ENCODE data around the gene ZNF8. TPM values are rescaled to one million over a fixed set of nuclear protein-coding genes. Genes with fewer than 3 reads are reported as not detected.

The ZNF8 gene
- total and polyA plus RNA-seq, 10 of the 15 experiments (the other 5 are each of a cell fraction or from before 2014, with no cell fraction given) = 0.46 to 5.4 (median 2.6) TPM

DNA sequence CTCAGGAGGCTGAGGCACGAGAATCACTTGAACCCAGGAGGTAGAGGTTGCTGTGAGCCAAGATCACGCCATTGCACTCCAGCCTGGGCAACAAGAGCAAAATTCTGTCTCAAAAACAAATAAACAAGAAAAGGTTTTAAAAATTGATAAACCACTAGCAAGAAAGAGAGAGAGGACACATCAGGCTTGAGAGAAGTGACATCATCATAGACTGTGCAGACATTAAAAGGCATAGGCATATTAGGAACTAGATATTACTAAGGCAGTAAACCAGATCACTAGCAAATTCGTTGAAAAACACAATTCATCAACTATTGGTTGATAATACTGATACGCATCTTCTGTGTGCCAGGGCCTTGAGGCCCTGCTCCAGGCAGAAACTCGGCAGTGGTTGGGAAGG, 66.8 kb downstream of the ZNF8 start (continued):
- TF ChIP-seq, protein P1, sequence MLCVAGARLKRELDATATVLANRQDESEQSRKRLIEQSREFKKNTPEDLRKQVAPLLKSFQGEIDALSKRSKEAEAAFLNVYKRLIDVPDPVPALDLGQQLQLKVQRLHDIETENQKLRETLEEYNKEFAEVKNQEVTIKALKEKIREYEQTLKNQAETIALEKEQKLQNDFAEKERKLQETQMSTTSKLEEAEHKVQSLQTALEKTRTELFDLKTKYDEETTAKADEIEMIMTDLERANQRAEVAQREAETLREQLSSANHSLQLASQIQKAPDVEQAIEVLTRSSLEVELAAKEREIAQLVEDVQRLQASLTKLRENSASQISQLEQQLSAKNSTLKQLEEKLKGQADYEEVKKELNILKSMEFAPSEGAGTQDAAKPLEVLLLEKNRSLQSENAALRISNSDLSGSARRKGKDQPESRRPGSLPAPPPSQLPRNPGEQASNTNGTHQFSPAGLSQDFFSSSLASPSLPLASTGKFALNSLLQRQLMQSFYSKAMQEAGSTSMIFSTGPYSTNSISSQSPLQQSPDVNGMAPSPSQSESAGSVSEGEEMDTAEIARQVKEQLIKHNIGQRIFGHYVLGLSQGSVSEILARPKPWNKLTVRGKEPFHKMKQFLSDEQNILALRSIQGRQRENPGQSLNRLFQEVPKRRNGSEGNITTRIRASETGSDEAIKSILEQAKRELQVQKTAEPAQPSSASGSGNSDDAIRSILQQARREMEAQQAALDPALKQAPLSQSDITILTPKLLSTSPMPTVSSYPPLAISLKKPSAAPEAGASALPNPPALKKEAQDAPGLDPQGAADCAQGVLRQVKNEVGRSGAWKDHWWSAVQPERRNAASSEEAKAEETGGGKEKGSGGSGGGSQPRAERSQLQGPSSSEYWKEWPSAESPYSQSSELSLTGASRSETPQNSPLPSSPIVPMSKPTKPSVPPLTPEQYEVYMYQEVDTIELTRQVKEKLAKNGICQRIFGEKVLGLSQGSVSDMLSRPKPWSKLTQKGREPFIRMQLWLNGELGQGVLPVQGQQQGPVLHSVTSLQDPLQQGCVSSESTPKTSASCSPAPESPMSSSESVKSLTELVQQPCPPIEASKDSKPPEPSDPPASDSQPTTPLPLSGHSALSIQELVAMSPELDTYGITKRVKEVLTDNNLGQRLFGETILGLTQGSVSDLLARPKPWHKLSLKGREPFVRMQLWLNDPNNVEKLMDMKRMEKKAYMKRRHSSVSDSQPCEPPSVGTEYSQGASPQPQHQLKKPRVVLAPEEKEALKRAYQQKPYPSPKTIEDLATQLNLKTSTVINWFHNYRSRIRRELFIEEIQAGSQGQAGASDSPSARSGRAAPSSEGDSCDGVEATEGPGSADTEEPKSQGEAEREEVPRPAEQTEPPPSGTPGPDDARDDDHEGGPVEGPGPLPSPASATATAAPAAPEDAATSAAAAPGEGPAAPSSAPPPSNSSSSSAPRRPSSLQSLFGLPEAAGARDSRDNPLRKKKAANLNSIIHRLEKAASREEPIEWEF (IDR thresholded peaks at IDR 0.05; ENCODE audit: insufficient replicate concordance, low read depth, low read length) = no peak

DNA sequence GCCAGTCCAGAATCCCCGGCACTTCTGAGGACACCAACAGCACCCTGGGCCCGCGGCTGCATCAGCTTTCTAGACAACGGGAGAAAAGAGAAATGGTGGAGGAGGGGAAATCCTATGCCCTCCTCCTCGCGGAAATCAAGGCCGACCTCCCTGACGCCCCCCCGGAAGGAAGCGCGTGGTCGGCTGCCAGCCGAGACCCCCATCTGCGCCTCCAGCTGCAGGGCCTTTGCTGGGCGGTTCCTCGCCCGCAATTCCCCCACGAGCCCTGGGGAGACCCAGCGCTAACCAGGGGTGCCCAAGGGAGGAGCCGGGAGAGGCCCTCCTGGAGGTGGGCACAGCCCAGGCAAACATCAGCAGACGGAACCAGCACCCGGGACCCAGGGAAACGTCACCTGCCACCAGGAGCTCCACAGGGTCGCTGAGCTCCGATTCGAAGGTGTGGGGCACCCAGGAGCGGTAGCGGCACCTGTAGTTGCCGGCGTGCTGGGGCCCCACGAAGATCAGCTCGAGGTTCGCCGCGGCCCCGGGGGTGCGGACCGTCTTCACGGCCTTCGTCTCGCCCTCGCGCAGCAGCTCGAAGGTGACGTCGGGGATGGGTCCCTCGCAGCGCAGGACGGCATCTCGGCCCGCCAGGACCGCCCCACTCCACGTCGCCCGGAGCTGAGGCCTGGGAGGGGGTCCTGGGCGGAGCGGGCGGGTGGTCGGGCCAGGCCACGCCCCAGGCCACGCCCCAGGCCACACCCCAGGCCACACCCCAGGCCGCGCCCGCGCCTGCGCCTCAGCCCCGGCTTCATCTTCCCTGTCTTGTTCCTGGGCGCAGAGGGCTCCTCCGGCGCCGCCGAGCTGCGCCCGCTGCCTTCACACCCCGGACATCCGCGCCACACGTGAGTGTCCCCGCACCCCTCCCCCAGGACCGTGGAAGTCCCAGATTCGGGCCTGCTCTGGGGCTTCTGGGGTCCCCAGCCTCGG, 68.5 kb downstream of the ZNF8 start:
- peak overlapping the region; percentile 68 for H3K9ac ChIP-seq (ENCODE audit: control insufficient read depth, insufficient read depth, low read length)
- H3K4me1 ChIP-seq (ENCODE audit: control insufficient read depth, insufficient read depth, low read length) = 0 out of 2 replicates have a peak, but pooled peaks cover 3% of the 10 kb centered on the region
- H3K4me2 ChIP-seq (ENCODE audit: control insufficient read depth, insufficient read depth) = peak overlapping the region; percentile 86
- ATAC-seq (peak; percentile 98), FAIRE-seq (no peak), DNase-seq (ENCODE audit: low read depth, low spot score) (no peak)
- H4K20me1 ChIP-seq (ENCODE audit: control insufficient read depth, insufficient read depth) = no peaks in the 10 kb centered on the region
- peak overlapping the region; percentile 44; the same call in 1 of the 2 replicates for H3K27ac ChIP-seq (ENCODE audit: control insufficient read depth, insufficient read depth)
- H3K36me3 ChIP-seq (ENCODE audit: control insufficient read depth in 2 of 2, insufficient read depth in 2 of 2, low read length in 1 of 2) = no peaks in the 10 kb centered on the region
- no peaks in the 10 kb centered on the region for H3K9me3 ChIP-seq (replicated peaks; ENCODE audit: control insufficient read depth, insufficient read depth, low read length)
- H3K79me2 ChIP-seq (ENCODE audit: control insufficient read depth, insufficient read depth, low read length) = no peaks in the 10 kb centered on the region; the same call in 1 of the 2 replicates
- ChIA-PET POLR2A (interaction anchor here (0.6 to 3.6 kb wide), 14 partner anchors 9 to 431 kb away, joined by 3 to 37 read pairs (median 4); partner anchors contain the start of genes TRIM28, ZNF417, ZNF497 and ZNF584), CTCF (interaction anchor here (0.6 to 2.6 kb wide), 8 partner anchors 14 to 882 kb away, joined by 3 to 13 read pairs (median 4); partner anchors contain the start of genes ZBTB45, ZNF497 and ZSCAN22), RAD21 (ENCODE audit: unreplicated experiment) (interaction anchor here (1.0 to 3.6 kb wide), 4 partner anchors 15 to 174 kb away, joined by 3 to 18 read pairs (median 6); partner anchors contain the start of genes ZNF497 and ZSCAN22), SMC1A (ENCODE audit: uncharacterized antibody, unreplicated experiment) (interaction anchor here (1.1 to 3.0 kb wide), 6 partner anchors 14 to 41 kb away, joined by 3 to 17 read pairs (median 4); partner anchors contain the start of genes ZNF497 and ZSCAN22)
- intact Hi-C loops (cut with micrococcal nuclease; ENCODE audit: unreplicated experiment) (no loop called here), in situ Hi-C loops (cut with MboI) (no loop called here)
- H3K27me3 ChIP-seq (replicated peaks in 1 of 2; ENCODE audit: control insufficient read depth in 2 of 2, insufficient read depth in 2 of 2, low read length in 1 of 2) = no peaks in the 10 kb centered on the region
- peak overlapping the region; percentile 87 for H3K4me3 ChIP-seq
- BruUV-seq (replicated peaks) = TSS peak; percentile 95
- peak overlapping the region; percentile 93 for H2AFZ ChIP-seq (ENCODE audit: control insufficient read depth, low read depth, low read length)
- 23% methylated on average over 63 of the region's 82 CpGs for WGBS (ENCODE audit: insufficient coverage, insufficient replicate concordance, low lambda C conversion rate, missing lambda C conversion rate)
- TF ChIP-seq, protein P1 (IDR thresholded peaks at IDR 0.05; ENCODE audit: insufficient replicate concordance, low read depth, low read length) = no peak
- peak; percentile 79 for TF ChIP-seq GATAD2B (conservative IDR thresholded peaks at IDR 0.05; ENCODE audit: low read depth)
- peak; percentile 55; the same call in 1 of the 2 replicates for TF ChIP-seq DPF2 (IDR thresholded peaks at IDR 0.05)
- peak; percentile 67 for TF ChIP-seq NRF1 (conservative IDR thresholded peaks at IDR 0.05; ENCODE audit: low read depth, low read length)
- TF ChIP-seq TCF12 (IDR thresholded peaks at IDR 0.05; ENCODE audit: low read depth, low read length) = 0 out of 2 replicates have a peak, but pooled peaks have one; percentile 4
- TF ChIP-seq IKZF1 (conservative IDR thresholded peaks at IDR 0.05) = peak; percentile 96
- peak; percentile 25 for TF ChIP-seq MEF2B (IDR thresholded peaks at IDR 0.05; ENCODE audit: partially characterized antibody, poor library complexity, severe bottlenecking)
- TF ChIP-seq SMARCA5 (IDR thresholded peaks at IDR 0.05) = peak; percentile 23; the same call in 1 of the 2 replicates

Data from GM12878 (cell line).